GM12878 (cell line): ENCODE data around the gene TNK2. TPM values are rescaled to one million over a fixed set of nuclear protein-coding genes. Genes with fewer than 3 reads are reported as not detected.

Experiments used
- ATAC-seq: fragments of 200-7000 bp; cut with Tn5 transposase; 3 replicates; pipeline ENCODE4 v1.9.1; 2020; ENCODE audit warnings: mild to moderate bottlenecking, moderate library complexity
- BruUV-seq: library from RNA; stranded (reverse); fragments of 400-500 nt; replicated peaks from 2 replicates; lab custom pipeline; 2021; lab: Mats Ljungman, UMichigan
- CTCF ChIA-PET: fragments of 300-600 bp; sonication (Branson Sonifier 250); formaldehyde crosslinking; extraction: SDS; loops from one replicate; lab custom pipeline; 2021; ENCODE audit warnings: inconsistent platforms; lab: Yijun Ruan, JAX
- POLR2A ChIA-PET: fragments of 350-600 bp; formaldehyde crosslinking; extraction: SDS; loops from one replicate; lab custom pipeline; 2021; ENCODE audit warnings: inconsistent platforms; lab: Charles Lee
- RAD21 ChIA-PET: fragments of 300-600 bp; sonication (Branson Sonifier 250); formaldehyde crosslinking; loops from one replicate; lab custom pipeline; 2023; ENCODE audit warnings: antibody characterized with exemption; ENCODE audit not compliant: unreplicated experiment; lab: Charles Lee
- SMC1A ChIA-PET: fragments of 300-600 bp; sonication (Branson Sonifier 250); formaldehyde crosslinking; loops from one replicate; lab custom pipeline; 2023; ENCODE audit not compliant: unreplicated experiment, uncharacterized antibody; lab: Charles Lee
- DNase-seq: peaks from one replicate; pipeline ENCODE4 v3.0.0-alpha.2; 2011; ENCODE audit warnings: low read depth, low spot score
- FAIRE-seq: peaks from 3 replicates; lab custom pipeline; 2011; peaks lifted over from hg19 to GRCh38; lab: Jason Lieb, UNC
- H2AFZ ChIP-seq: 2 replicates; pipeline ENCODE4 v1.6.0; 2011; ENCODE audit warnings: low read depth, low read length, control low read depth; ENCODE audit not compliant: control insufficient read depth
- H3K27ac ChIP-seq: 2 replicates; pipeline ENCODE4 v1.5.1; 2011; ENCODE audit warnings: control low read depth; ENCODE audit not compliant: control insufficient read depth, insufficient read depth
- H3K27me3 ChIP-seq, 2 experiments: replicated peaks in 1 of 2; 2 replicates each; pipeline versions ENCODE4 v1.6.0 to v1.6.1; 2011; ENCODE audit warnings: low read length in 1 of 2; ENCODE audit not compliant: control insufficient read depth in 2 of 2, insufficient read depth in 2 of 2
- H3K36me3 ChIP-seq, 2 experiments: 2 replicates each; pipeline ENCODE4 v1.5.1; 2011; ENCODE audit warnings: low read length in 1 of 2; ENCODE audit not compliant: control insufficient read depth in 2 of 2, insufficient read depth in 2 of 2
- H3K4me1 ChIP-seq: 2 replicates; pipeline ENCODE4 v1.6.1; 2011; ENCODE audit warnings: mild to moderate bottlenecking, low read length, moderate library complexity, mixed read lengths; ENCODE audit not compliant: control insufficient read depth, insufficient read depth
- H3K4me2 ChIP-seq: 2 replicates; pipeline ENCODE4 v1.6.0; 2011; ENCODE audit warnings: control low read depth; ENCODE audit not compliant: control insufficient read depth, insufficient read depth
- H3K4me3 ChIP-seq: fragments of 200-600 bp; sonication (generic); 2 replicates; pipeline ENCODE4 v1.5.1; 2016
- H3K79me2 ChIP-seq: 2 replicates; pipeline ENCODE4 v1.6.0; 2011; ENCODE audit warnings: low read length; ENCODE audit not compliant: control insufficient read depth, insufficient read depth
- H3K9ac ChIP-seq: 2 replicates; pipeline ENCODE4 v1.8.0; 2011; ENCODE audit warnings: low read length, control low read depth, mixed read lengths; ENCODE audit not compliant: control insufficient read depth, insufficient read depth
- H3K9me3 ChIP-seq: replicated peaks from 3 replicates; pipeline ENCODE4 v1.5.1; 2011; ENCODE audit warnings: mild to moderate bottlenecking, low read length; ENCODE audit not compliant: control insufficient read depth, insufficient read depth
- H4K20me1 ChIP-seq: 2 replicates; pipeline ENCODE4 v1.6.0; 2011; ENCODE audit not compliant: control insufficient read depth, insufficient read depth
- ATF7 ChIP-seq: fragments of 450-650 bp; IDR thresholded peaks from 2 replicates; pipeline ENCODE4 v1.6.1; 2016; ENCODE audit warnings: low read depth, mild to moderate bottlenecking
- CBFB ChIP-seq: IDR thresholded peaks from 2 replicates; pipeline ENCODE4 v1.6.1; 2016; ENCODE audit warnings: antibody characterized with exemption, low read depth
- CBX3 ChIP-seq: fragments of 200-600 bp; sonication (generic); IDR thresholded peaks from 2 replicates; pipeline ENCODE4 v1.6.1; 2016; ENCODE audit warnings: low read depth, borderline replicate concordance
- CHD4 ChIP-seq: fragments of 200-600 bp; sonication (generic); IDR thresholded peaks from 2 replicates; pipeline ENCODE4 v1.6.1; 2016; ENCODE audit warnings: mild to moderate bottlenecking
- CREM ChIP-seq: IDR thresholded peaks from 2 replicates; pipeline ENCODE4 v1.6.1; 2014; ENCODE audit warnings: antibody characterized with exemption, low read depth
- EED ChIP-seq: sonication (generic); IDR thresholded peaks from 2 replicates; pipeline ENCODE4 v1.6.1; 2016; ENCODE audit warnings: antibody characterized with exemption, low read depth
- HCFC1 ChIP-seq: fragments of 150-350 bp; IDR thresholded peaks from 2 replicates; pipeline ENCODE4 v1.6.1; 2014; ENCODE audit warnings: low read length
- MXI1 ChIP-seq: fragments of 150-350 bp; IDR thresholded peaks from 2 replicates; pipeline ENCODE4 v1.6.1; 2011; ENCODE audit warnings: low read depth, mild to moderate bottlenecking, inconsistent platforms, low read length, improper control_type of control experiment
- MYC ChIP-seq: IDR thresholded peaks from 2 replicates; pipeline ENCODE4 v1.6.1; 2011; ENCODE audit warnings: mild to moderate bottlenecking, low read length, moderate library complexity, inconsistent platforms; ENCODE audit not compliant: insufficient read depth, insufficient replicate concordance, insufficient read length, severe bottlenecking
- NBN ChIP-seq: fragments of 450-650 bp; IDR thresholded peaks from 2 replicates; pipeline ENCODE4 v1.6.1; 2016
- NFIC ChIP-seq: IDR thresholded peaks from 2 replicates; pipeline ENCODE4 v1.6.1; 2012; ENCODE audit warnings: low read depth, mild to moderate bottlenecking, inconsistent platforms, low read length, moderate library complexity
- NFYB ChIP-seq: IDR thresholded peaks from 2 replicates; pipeline ENCODE4 v1.6.1; 2011; ENCODE audit warnings: low read depth, mild to moderate bottlenecking, low read length, improper control_type of control experiment, moderate library complexity; ENCODE audit not compliant: insufficient read depth
- PAX5 ChIP-seq: IDR thresholded peaks from 2 replicates; pipeline ENCODE4 v1.6.1; 2011; ENCODE audit warnings: low read depth, low read length, borderline replicate concordance
- RAD21 ChIP-seq: IDR thresholded peaks from 2 replicates; pipeline ENCODE4 v1.6.1; 2011; ENCODE audit warnings: mild to moderate bottlenecking, low read depth, low read length, moderate library complexity; ENCODE audit not compliant: insufficient read depth
- RCOR1 ChIP-seq: conservative IDR thresholded peaks from 2 replicates; pipeline ENCODE4 v1.6.1; 2012; ENCODE audit warnings: low read depth, low read length, improper control_type of control experiment
- RELB ChIP-seq: fragments of 450-650 bp; IDR thresholded peaks from 2 replicates; pipeline ENCODE4 v1.6.1; 2017; ENCODE audit warnings: low read depth, mild to moderate bottlenecking, moderate library complexity
- SIX5 ChIP-seq: IDR thresholded peaks from 2 replicates; pipeline ENCODE4 v1.6.1; 2011; ENCODE audit warnings: mild to moderate bottlenecking, low read depth, low read length, moderate library complexity; ENCODE audit not compliant: severe bottlenecking
- SMC3 ChIP-seq: IDR thresholded peaks from 2 replicates; pipeline ENCODE4 v1.6.1; 2011; ENCODE audit warnings: low read length, improper control_type of control experiment, borderline replicate concordance
- SP1 ChIP-seq: IDR thresholded peaks from one replicate; pipeline ENCODE4 v1.6.1; 2011; ENCODE audit warnings: low read depth, low read length
- TCF12 ChIP-seq: IDR thresholded peaks from 2 replicates; pipeline ENCODE4 v1.6.1; 2011; ENCODE audit warnings: low read depth, mild to moderate bottlenecking, low read length
- YY1 ChIP-seq: IDR thresholded peaks from 2 replicates; pipeline ENCODE4 v1.6.1; 2011; ENCODE audit warnings: low read depth, mild to moderate bottlenecking, low read length
- ZNF384 ChIP-seq: IDR thresholded peaks from 2 replicates; pipeline ENCODE4 v1.6.1; 2012; ENCODE audit warnings: low read depth, mild to moderate bottlenecking, low read length, improper control_type of control experiment, borderline replicate concordance
- WGBS: methylation state at CpG from one replicate; pipeline ENCODE4 v1.1.6; 2016; ENCODE audit warnings: low lambda C conversion rate; ENCODE audit not compliant: insufficient replicate concordance, insufficient coverage; ENCODE audit errors: missing lambda C conversion rate; 5-methylcytosine and 5-hydroxymethylcytosine counted together
- in situ Hi-C: fragments of 300-500 bp; cut with MboI; formaldehyde crosslinking; loops from 9 replicates; pipeline ENCODE4 v1.14.3; 2018; ENCODE audit warnings: mixed read lengths
- intact Hi-C: fragments of 100-400 bp; cut with micrococcal nuclease; formaldehyde crosslinking; loops from one replicate; pipeline ENCODE4 v1.14.2; 2022; ENCODE audit not compliant: unreplicated experiment
- polyA plus RNA-seq, 11 experiments: library from polyadenylated mRNA; depleted of rRNA in 4 of 11; unstranded in 6 of 11; stranded (reverse) in 5 of 11; fragments of >200 nt; fragmentation: Nextera tagmentation in 4 of 11; fragmentation: Illumina TruSeq in 1 of 11; extraction: Ambion mirVana in 4 of 11; extraction: Trizol in 1 of 11; gene quantifications; 1 replicate in 1 of 11; 2 replicates in 10 of 11; pipeline versions ENCODE4 v1.2.1 to v1.2.3, GENCODE V29; 2011 to 2016; ENCODE audit warnings: inconsistent platforms in 2 of 11, missing spikeins in 2 of 11, low read depth in 1 of 11
- total RNA-seq, 4 experiments: library from RNA; depleted of rRNA in 3 of 4; stranded (reverse); fragments of >200 nt in 3 of 4; fragmentation: Illumina TruSeq in 1 of 4; extraction: Trizol in 1 of 4; gene quantifications; 2 replicates each; pipeline versions ENCODE4 v1.2.1 to v1.2.3, GENCODE V29; 2013 to 2021

The TNK2 gene
- total and polyA plus RNA-seq, 10 of the 15 experiments (the other 5 are each of a cell fraction or from before 2014, with no cell fraction given), result 0.13 to 47.8 (median 10.8) TPM

- intact Hi-C loops, result loop anchor here (1.0 kb wide), 3 partner anchors 20 to 56 kb away; no protein-coding TSS in a partner anchor
- H2AFZ ChIP-seq, result peak overlapping the region; percentile 71
- no peak overlapping the region for H3K4me3 ChIP-seq
- peak; percentile 66 for DNase-seq
- 42% methylated on average over 14 of the region's 14 CpGs for WGBS
- no peak overlapping the region for H3K9ac ChIP-seq
- CTCF ChIA-PET, result interaction anchor here (0.6 to 6.7 kb wide), 21 partner anchors 7 to 691 kb away, joined by 3 to 173 read pairs (median 5); no protein-coding TSS in a partner anchor
- peaks cover 0 to 2% of the 10 kb centered on the region in 2 experiments; a peak in 2 of 4 replicates for H3K27me3 ChIP-seq
- no TSS peak for BruUV-seq
- no peaks in the 10 kb centered on the region for H3K79me2 ChIP-seq
- no peaks in the 10 kb centered on the region for H3K36me3 ChIP-seq
- H3K27ac ChIP-seq, result no peak overlapping the region
- H4K20me1 ChIP-seq, result no peaks in the 10 kb centered on the region
- H3K4me1 ChIP-seq, result peaks cover 8% of the 10 kb centered on the region
- RAD21 ChIA-PET, result interaction anchor here (0.6 to 3.8 kb wide), 10 partner anchors 9 to 158 kb away, joined by 3 to 32 read pairs (median 4); no protein-coding TSS in a partner anchor
- no peaks in the 10 kb centered on the region for H3K9me3 ChIP-seq
- peak; percentile 100 for FAIRE-seq
- H3K4me2 ChIP-seq, result no peak overlapping the region
- peak; percentile 99 for ATAC-seq
- POLR2A ChIA-PET, result interaction anchor here (1.2 to 1.9 kb wide), 3 partner anchors 20 to 56 kb away, joined by 3 to 10 read pairs (median 3); no protein-coding TSS in a partner anchor
- in situ Hi-C loops, result loop anchor here (5.0 kb wide), 1 partner anchor 53 kb away; no protein-coding TSS in a partner anchor
- SMC1A ChIA-PET, result interaction anchor here (0.7 to 6.5 kb wide), 13 partner anchors 8 to 280 kb away, joined by 3 to 68 read pairs (median 3); no protein-coding TSS in a partner anchor
- TF ChIP-seq MXI1, result peak; percentile 53
- TF ChIP-seq MYC, result no peak
- TF ChIP-seq ZNF384, result 0 out of 2 replicates have a peak, but pooled peaks have one; percentile 17
- no peak for TF ChIP-seq EED
- peak; percentile 54 for TF ChIP-seq NBN
- peak; percentile 88 for TF ChIP-seq NFYB
- peak; percentile 80 for TF ChIP-seq CREM
- TF ChIP-seq CHD4, result no peak
- peak; percentile 91 for TF ChIP-seq ATF7
- no peak for TF ChIP-seq CBX3
- TF ChIP-seq PAX5, result no peak
- TF ChIP-seq SIX5, result no peak
- TF ChIP-seq RAD21, result peak; percentile 91
- TF ChIP-seq HCFC1, result 0 out of 2 replicates have a peak, but pooled peaks have one; percentile 10
- TF ChIP-seq SP1, result peak; percentile 9
- TF ChIP-seq SMC3, result peak; percentile 99
- TF ChIP-seq CBFB, result peak; percentile 81
- TF ChIP-seq RCOR1, result 0 out of 2 replicates have a peak, but pooled peaks have one; percentile 45
- peak; percentile 86 for TF ChIP-seq YY1
- TF ChIP-seq RELB, result no peak
- 0 out of 2 replicates have a peak, but pooled peaks have one; percentile 45 for TF ChIP-seq TCF12
- TF ChIP-seq NFIC, result no peak
These were observed 6.5 kb upstream of the TNK2 start for GRCh38 chr3:195914648-195915473.
